Psoas muscle (tissue), 8 donors: Measurements from ENCODE around the gene CCDC12. TPM values are rescaled to one million over a fixed set of nuclear protein-coding genes. Genes with fewer than 3 reads are reported as not detected.

Experiments used
- ATAC-seq, 4 donors: fragments of 200-7000 bp; cut with Tn5 transposase; one replicate each; pipeline ENCODE4 v1.9.1; 2020; ENCODE audit warnings: moderate library complexity in 3 of 4, mild to moderate bottlenecking in 2 of 4
- DNase-seq, 2 donors: peaks; one replicate each; pipeline ENCODE4 v3.0.0-alpha.2; 2020
- H3K27ac ChIP-seq: fragments of 200-600 bp; one replicate; pipeline ENCODE4 v1.8.0; 2022
- H3K27me3 ChIP-seq, 3 donors: fragments of 200-600 bp in 1 of 3; one replicate each; pipeline versions ENCODE4 v1.6.1 to v1.8.0; 2013 to 2022; ENCODE audit warnings: low read length in 2 of 3, mild to moderate bottlenecking in 2 of 3, moderate library complexity in 1 of 3; ENCODE audit not compliant: insufficient read depth in 3 of 3
- H3K36me3 ChIP-seq, 2 donors: fragments of 200-600 bp in 1 of 2; one replicate each; pipeline versions ENCODE4 v1.6.1 to v1.8.0; 2013 to 2022; ENCODE audit warnings: low read depth in 1 of 2, mild to moderate bottlenecking in 1 of 2, moderate library complexity in 1 of 2; ENCODE audit not compliant: insufficient read depth in 1 of 2
- H3K4me1 ChIP-seq: fragments of 200-600 bp; one replicate; pipeline ENCODE4 v1.8.0; 2022
- H3K4me3 ChIP-seq: fragments of 200-600 bp; one replicate; pipeline ENCODE4 v1.8.0; 2022; ENCODE audit warnings: mild to moderate bottlenecking
- H3K9me3 ChIP-seq: fragments of 200-600 bp; one replicate; pipeline ENCODE4 v1.8.0; 2022
- CTCF ChIP-seq: fragments of 200-600 bp; IDR thresholded peaks from one replicate; pipeline ENCODE4 v1.8.0; 2022; ENCODE audit warnings: antibody characterized with exemption
- WGBS, 3 donors: extraction: QIAGEN DNeasy Blood & Tissue Kit; methylation state at CpG; one replicate each; pipeline versions ENCODE4 v1.1.6 to v1.1.7; 2013; 5-methylcytosine and 5-hydroxymethylcytosine counted together
- intact Hi-C, 2 donors: fragments of 100-400 bp; cut with DNase I; formaldehyde crosslinking; loops; one replicate each; pipeline versions ENCODE4 v1.11.0 to v1.14.2; 2022
- polyA plus RNA-seq, 3 donors: library from polyadenylated mRNA; stranded (reverse); fragments of 200-250 nt; gene quantifications; one replicate each; pipeline ENCODE4 v1.2.3, GENCODE V29; 2013
- total RNA-seq, 4 donors: library from RNA; stranded (reverse); fragmentation: NEBNext Ultra II Directional in 2 of 4; extraction: Animal tissue kit (Norgen Biotek cat#: 25700) in 2 of 4; gene quantifications; one replicate each; pipeline versions ENCODE4 v1.2.1 to v1.2.4, GENCODE V29; 2021 to 2023
- donor health status: healthy with polysubstance abuse.
- donor health status: DM: no; HTN: no; CAD: no; lungs with moderate emphysema.
- donor health status: Bipolar disorder and iron deficiency.
- donor health status: healthy.
- donor health status: DM: yes; HTN: yes; CAD: no.
- donor health status: DM: no; HTN: no; CAD: no.
- donor health status: DM: no; HTN: no; CAD: no.
- donor health status: DM: yes; HTN: yes; CAD: no.

CCDC12 gene
- total and polyA plus RNA-seq, 7 donors = 25.1 to 69.8 (median 36.4) TPM

- no peak for TF ChIP-seq CTCF
- H3K36me3 ChIP-seq = peaks cover 0 to 16% of the 10 kb centered on the region in 2 donors
- peak; percentile 91 to 96 for DNase-seq
- ATAC-seq = peak; percentile 90 to 96 (median 94)
- H3K27ac ChIP-seq = peak overlapping the region; percentile 89
- intact Hi-C loops = no loop called here
- H3K27me3 ChIP-seq = no peaks in the 10 kb centered on the region
- peak overlapping the region; percentile 75 for H3K4me3 ChIP-seq
- WGBS, 3 donors = 2 to 4% (median 3%) methylated on average over 66 to 85 of the region's 85 CpGs
- H3K4me1 ChIP-seq = peaks cover 17% of the 10 kb centered on the region
- H3K9me3 ChIP-seq = no peaks in the 10 kb centered on the region
These were observed 32.9 kb upstream of the CCDC12 start for GRCh38 chr3:47009225-47010110.

- ATAC-seq (no peak), DNase-seq (no peak)
- H3K9me3 ChIP-seq = no peaks in the 10 kb centered on the region
- 21 to 29% (median 27%) methylated on average over 12 to 23 of the region's 23 CpGs for WGBS, 3 donors
- intact Hi-C loops = no loop called here
- H3K4me1 ChIP-seq = peaks cover 17% of the 10 kb centered on the region
- H3K36me3 ChIP-seq = peaks cover 0 to 22% of the 10 kb centered on the region in 2 donors
- H3K4me3 ChIP-seq = peak overlapping the region; percentile 75
- TF ChIP-seq CTCF = no peak
- peak overlapping the region; percentile 89 for H3K27ac ChIP-seq
- H3K27me3 ChIP-seq = no peaks in the 10 kb centered on the region
These were observed 32.3 kb upstream of the CCDC12 start for GRCh38 chr3:47008851-47009224.

GRCh38 chr3:47008234-47008796 lies 31.8 kb upstream of the CCDC12 start:
- DNase-seq = peak in 1 of 2 donors; percentile 52
- intact Hi-C loops = no loop called here

GRCh38 chr3:47007482-47008233 lies 31.1 kb upstream of the CCDC12 start:
- peaks cover 0 to 32% of the 10 kb centered on the region in 2 donors for H3K36me3 ChIP-seq
- peak; percentile 12 to 55 for DNase-seq
- intact Hi-C loops = no loop called here

More at GRCh38 chr3:47008234-47008796, 31.8 kb upstream of the CCDC12 start:
- no peak for TF ChIP-seq CTCF
- no peak for ATAC-seq
- peak overlapping the region; percentile 89 for H3K27ac ChIP-seq
- H3K36me3 ChIP-seq = peaks cover 0 to 25% of the 10 kb centered on the region in 2 donors
- H3K9me3 ChIP-seq = no peaks in the 10 kb centered on the region
- H3K27me3 ChIP-seq = no peaks in the 10 kb centered on the region
- 91 to 93% (median 93%) methylated on average over 13 of the region's 13 CpGs for WGBS, 3 donors
- peaks cover 17% of the 10 kb centered on the region for H3K4me1 ChIP-seq
- no peak overlapping the region for H3K4me3 ChIP-seq

More at GRCh38 chr3:47007482-47008233, 31.1 kb upstream of the CCDC12 start:
- no peak overlapping the region for H3K4me3 ChIP-seq
- H3K4me1 ChIP-seq = peaks cover 12% of the 10 kb centered on the region
- no peaks in the 10 kb centered on the region for H3K9me3 ChIP-seq
- no peaks in the 10 kb centered on the region for H3K27me3 ChIP-seq
- no peak for TF ChIP-seq CTCF
- WGBS, 3 donors = 73 to 87% (median 78%) methylated on average over 14 to 16 of the region's 16 CpGs
- H3K27ac ChIP-seq = no peak overlapping the region
- ATAC-seq = no peak
